ENCODE results near the gene MORF4L1.
"Not testable (repeated sequence)": the region's sequence is repeated elsewhere in the genome, so short reads cannot be mapped to it uniquely, and the experiment has no call there.

MORF4L1 gene

DNA sequence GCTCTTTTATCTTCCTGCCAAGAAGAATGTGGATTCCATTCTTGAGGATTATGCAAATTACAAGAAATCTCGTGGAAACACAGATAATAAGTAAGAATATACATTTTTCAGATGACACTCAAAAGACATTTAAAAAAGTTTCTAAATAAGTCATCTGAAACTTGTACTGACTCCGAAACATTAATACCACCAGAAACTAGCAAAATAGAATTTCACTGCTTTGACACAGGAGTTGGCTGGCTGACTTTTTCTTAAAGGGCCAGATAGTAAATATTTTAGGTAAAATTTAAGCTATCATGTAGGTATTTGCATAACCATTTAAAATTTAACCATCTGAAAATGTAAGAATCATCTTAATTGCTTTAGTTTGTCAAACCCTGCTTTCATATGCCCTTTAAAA, 20.8 kb downstream of the MORF4L1 start:
- no peak for DNase-seq
- intact Hi-C loops (cut with DNase I): no loop called here

DNA sequence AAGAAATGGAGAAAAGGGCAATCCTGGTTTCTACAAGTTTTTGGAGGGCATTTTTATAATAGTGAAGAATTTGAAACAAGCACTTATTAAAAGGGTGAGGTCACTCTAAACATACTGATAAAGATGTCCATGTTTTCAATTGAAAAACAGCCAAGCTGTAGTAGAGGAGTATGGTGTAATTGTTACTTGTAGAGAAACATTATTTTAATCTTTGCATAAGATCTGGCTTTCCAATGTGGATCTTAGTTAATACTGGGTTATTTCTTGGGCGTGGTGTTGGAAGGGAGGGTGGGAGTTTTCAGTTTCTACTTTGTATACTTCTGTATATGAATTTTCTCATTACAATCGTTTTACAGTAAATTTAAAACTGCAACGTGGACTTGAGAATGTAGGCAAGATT, 22.8 kb downstream of the MORF4L1 start:
- no peak for DNase-seq
- intact Hi-C loops (cut with DNase I): no loop called here

DNA sequence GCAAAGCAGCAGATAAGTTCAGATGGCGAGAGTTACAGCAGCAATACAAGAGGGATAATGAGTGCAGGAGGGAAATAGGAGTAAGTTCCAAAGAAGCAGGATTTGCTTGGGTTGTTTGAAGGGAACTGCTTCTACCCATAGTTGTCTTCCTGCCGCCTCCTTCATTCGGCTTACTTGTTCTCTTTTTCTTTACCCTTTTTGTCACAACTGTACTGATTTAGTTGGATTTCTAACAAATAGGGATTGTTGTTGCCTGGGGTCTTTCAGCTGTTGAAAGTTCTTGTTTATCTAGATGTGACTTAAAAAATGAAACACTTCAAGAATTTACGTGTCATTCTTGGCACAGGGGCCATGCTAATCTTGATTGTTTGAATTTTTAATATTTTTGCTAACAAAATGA, 25.9 kb downstream of the MORF4L1 start:
- intact Hi-C loops (cut with DNase I): no loop called here
- no peak for DNase-seq

DNA sequence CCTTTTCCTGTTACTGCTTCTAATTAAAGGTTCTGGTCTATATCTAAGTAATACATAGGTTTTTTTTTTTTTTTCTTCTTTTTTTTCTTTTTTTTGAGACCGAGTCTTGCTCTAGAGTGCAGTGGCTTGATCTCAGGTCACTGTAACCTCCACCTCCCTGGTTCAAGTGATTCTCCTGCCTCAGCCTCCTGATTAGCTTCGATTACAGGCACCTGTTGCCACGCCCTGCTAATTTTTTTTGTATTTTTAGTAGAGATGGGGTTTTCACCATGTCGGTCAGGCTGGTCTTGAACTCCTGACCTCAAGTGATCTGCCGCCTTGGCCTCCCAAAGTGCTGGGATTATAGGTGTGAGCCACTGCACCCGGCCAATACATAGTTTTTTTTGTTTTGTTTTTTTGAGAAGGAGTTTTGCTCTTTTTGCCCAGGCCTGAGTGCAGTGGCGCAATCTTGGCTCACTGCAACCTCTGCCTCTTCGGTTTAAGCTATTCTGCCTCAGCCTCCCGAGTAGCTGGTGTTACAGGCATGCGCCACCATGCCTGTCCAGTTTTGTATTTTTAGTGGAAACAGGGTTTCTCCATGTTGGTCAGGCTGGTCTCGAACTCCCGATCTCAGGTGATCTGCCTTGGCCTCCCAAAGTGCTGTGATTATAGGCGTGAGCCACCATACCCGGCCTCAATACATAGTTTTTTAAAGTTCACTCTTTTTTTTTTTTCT, 28.3 kb downstream of the MORF4L1 start:
- intact Hi-C loops (cut with DNase I): loop anchor here (10.0 kb wide), 1 partner anchor 74 kb away; no protein-coding TSS in a partner anchor
- not testable (repeated sequence) for DNase-seq

DNA sequence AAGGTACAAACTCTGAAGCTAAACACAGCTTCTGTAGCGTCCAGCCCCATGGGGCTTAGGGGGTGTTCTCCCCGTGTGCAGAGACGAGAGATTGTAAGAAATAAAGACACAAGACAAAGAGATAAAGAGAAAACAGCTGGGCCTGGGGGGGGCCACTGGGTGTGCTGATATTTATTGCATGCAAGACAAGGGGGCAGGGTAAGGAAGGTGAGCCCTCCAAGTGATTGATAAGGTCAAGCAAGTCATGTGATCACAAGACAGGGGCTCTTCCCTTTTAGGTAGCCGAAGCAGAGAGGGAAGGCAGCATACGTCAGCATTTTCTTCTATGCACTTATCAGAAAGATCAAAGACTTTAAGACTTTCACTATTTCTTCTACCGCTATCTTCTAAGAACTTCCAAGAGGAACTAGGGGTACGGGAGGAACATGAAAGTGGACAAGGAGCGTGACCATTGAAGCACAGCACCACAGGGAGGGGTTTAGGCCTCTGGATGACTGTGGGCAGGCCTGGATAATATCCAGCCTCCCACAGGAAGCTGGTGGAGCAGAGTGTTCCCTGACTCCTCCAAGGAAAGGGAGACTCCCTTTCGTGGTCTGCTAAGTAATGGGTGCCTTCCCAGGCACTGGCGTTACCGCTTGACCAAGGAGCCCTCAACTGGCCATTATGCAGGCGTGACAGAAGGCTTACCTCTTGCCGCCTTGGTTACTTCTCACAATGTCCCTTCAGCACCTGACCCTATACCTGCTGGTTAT, 29.8 kb downstream of the MORF4L1 start:
- not testable (repeated sequence) for DNase-seq
- intact Hi-C loops (cut with DNase I): loop anchor here (10.0 kb wide), 1 partner anchor 72 kb away; no protein-coding TSS in a partner anchor

DNA sequence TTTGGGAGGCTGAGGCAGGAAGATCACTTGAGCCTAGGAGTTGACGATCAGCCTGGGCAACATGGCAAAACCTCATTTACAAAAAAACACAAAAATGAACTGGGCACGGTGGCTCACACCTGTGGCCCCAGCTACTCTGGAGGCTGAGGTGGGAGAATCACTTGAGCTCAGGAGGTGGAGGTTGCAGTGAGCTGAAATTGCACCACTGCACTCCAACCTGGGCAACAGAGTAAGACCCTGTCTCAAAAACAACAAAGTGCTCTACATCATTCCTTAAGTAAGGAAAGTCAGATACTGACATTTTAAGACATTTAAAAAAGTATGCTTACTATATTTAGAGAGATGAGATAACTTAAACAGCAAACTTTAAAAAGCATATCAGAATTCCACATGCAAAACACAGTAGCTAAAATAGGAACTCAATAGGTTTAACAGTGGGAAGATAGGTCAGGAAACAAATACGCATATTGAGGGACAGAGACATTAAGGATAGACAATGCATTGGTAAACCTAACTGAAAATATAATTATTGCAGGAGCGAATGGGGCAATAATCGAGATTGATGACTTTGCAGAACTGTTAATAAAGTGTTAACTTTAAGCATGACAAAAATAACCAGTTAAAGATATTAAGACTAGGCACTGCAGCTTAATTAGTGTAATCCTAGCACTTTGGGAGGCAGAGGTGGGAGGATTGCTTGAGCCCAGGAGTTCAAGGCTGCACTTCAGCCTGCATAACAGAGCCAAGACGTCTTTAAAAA, 32.1 kb downstream of the MORF4L1 start:
- DNase-seq: no peak
- intact Hi-C loops (cut with DNase I): loop anchor here (10.0 kb wide), 1 partner anchor 70 kb away; no protein-coding TSS in a partner anchor

DNA sequence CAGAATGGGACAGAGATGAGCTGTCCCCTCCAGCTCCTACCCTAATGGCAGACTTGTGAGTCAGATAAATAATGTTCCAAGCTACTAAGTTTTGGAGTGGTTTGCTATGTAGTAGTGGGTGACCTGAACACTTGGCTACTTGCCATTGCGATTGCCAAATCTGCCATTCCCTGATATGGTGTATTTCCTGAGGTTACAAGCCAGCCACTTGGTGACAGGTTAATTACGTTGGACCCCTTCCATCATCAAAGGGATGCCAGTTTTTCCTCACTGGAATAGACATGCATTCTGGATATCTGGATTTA, 33.6 kb downstream of the MORF4L1 start:
- DNase-seq: no peak
- intact Hi-C loops (cut with DNase I): loop anchor here (10.0 kb wide), 1 partner anchor 69 kb away; no protein-coding TSS in a partner anchor

DNA sequence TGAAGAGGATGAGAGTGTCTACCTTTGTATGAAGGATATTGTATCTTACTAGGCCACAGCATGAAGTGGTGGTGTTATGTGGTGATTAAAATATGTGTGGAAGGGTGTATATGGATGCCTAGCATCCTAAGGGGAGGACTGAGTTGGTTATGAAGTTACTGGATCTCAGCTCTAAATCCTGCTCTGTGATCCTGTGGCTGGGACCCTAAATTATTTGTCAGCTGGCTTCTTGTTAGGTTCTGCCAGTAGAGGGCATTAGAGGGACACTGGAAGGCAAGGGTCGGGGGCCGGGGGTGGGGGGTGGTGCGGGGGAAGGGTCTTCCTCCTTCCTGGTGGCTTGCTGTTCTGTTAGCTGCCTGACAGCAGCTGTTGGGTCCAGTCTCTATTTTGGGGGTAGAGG, 34.9 kb downstream of the MORF4L1 start:
- intact Hi-C loops (cut with DNase I): loop anchor here (10.0 kb wide), 1 partner anchor 67 kb away; no protein-coding TSS in a partner anchor
- DNase-seq: no peak

DNA sequence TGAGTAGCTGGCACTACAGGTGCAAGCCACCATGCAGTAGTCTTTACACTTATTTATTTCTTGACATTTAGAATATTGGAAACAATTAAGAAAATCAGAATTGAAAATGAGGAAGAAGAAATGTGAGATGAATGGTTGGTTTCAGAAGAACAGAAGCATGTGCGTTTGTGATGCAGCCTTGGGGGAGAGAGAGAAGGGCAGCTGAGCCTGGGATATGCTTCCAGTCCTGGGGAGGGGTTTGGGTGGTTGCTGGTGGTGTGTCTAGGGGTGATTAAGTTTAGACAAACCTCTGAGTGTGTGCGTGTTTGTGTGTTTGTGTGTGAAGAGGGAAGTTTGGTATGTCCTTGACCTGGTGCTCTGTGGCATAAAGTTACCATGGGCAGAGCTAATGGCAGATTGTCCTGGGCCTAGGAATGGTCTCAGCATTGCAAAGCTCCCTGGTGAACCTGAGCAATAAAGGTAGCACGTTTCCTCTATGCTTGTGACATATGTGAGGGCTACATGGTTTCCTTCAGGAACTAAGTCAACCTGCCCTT, 36.5 kb downstream of the MORF4L1 start:
- intact Hi-C loops (cut with DNase I): loop anchor here (10.0 kb wide), 1 partner anchor 66 kb away; no protein-coding TSS in a partner anchor

DNA sequence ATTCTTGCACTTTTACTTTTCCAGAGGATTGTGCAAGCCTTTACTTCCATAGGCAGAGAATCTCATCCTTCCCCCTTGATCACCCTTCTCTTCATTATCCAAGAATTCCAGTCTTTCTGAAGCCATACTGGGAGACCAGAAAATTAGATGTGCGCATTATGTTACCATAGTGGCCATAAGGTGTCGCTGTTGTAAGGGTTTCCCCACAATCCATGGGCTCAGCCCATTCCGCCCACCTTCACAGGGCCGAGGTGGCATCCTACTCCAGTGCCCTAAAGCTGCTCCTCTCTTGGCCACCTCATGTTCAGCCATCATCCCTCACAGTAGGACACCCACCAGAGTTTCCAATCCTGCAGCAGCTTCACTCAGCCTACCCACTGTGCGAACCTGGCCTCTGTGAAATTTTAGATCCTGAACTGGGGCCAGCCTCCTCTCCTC, 37.1 kb downstream of the MORF4L1 start:
- intact Hi-C loops (cut with DNase I): loop anchor here (10.0 kb wide), 2 partner anchors 65 to 275 kb away; no protein-coding TSS in a partner anchor
- no peak for DNase-seq

More for the DNA sequence above, 36.5 kb downstream of the MORF4L1 start:
- DNase-seq: no peak

DNA sequence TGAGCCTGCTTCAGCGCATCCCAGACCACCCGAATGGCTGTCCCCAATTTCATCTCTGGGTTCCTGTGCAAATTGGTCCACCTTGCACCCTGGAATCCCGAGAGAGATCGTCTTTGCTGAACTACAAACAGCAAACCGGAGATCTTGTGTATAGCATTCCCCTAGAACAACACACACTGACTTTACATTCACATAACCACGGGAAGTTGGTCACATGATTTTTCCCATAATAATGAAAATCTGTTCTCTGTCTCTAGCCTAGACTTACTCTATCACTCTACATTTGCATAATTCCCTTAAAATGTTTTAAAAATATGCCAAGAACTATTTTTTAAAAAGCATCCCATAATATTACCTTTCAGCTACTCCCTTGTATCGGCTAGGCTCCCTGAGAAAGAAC, 37.6 kb downstream of the MORF4L1 start:
- no peak for DNase-seq
- intact Hi-C loops (cut with DNase I): loop anchor here (10.0 kb wide), 1 partner anchor 275 kb away; no protein-coding TSS in a partner anchor

DNA sequence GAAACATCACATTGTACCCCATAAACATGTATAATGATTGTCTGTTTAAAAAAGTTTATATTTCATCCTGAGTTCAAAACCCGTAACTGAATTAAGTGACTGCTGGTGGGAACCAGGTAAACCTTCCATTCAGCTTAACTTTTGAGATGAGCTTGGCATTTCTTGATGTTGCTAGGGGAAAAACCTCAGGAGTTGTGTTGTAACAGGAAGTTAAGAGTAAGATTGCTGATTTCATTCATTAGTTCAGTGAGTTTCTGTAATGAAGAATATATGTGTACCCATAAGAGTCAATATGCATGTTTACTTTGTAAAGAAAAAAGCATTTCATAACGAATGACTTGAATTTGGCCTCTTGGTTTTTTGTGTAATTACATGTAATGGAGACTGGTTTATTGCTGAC, 39.6 kb downstream of the MORF4L1 start:
- DNase-seq: no peak
- intact Hi-C loops (cut with DNase I): loop anchor here (10.0 kb wide), 1 partner anchor 272 kb away; no protein-coding TSS in a partner anchor

DNA sequence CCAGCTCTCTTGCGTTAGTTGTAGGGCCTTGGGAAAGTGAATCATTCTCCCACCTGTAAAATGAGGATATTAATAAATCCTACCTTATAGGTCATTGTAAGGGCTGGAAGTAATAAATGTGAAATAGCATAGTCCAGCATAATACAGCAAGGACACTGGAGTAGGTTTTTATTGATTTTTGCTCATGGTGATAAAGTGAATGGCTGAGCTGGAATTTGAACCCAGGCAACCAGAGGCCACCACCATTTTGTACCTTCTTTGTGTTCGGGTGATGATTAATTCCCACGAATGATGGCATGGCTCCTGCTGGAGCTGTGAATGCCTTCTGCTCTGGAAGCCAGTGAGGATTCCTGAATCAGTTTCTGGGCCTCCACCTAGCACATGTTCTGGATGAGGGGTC, 40.3 kb downstream of the MORF4L1 start:
- DNase-seq: no peak
- intact Hi-C loops (cut with DNase I): loop anchor here (10.0 kb wide), 1 partner anchor 272 kb away; no protein-coding TSS in a partner anchor

DNA sequence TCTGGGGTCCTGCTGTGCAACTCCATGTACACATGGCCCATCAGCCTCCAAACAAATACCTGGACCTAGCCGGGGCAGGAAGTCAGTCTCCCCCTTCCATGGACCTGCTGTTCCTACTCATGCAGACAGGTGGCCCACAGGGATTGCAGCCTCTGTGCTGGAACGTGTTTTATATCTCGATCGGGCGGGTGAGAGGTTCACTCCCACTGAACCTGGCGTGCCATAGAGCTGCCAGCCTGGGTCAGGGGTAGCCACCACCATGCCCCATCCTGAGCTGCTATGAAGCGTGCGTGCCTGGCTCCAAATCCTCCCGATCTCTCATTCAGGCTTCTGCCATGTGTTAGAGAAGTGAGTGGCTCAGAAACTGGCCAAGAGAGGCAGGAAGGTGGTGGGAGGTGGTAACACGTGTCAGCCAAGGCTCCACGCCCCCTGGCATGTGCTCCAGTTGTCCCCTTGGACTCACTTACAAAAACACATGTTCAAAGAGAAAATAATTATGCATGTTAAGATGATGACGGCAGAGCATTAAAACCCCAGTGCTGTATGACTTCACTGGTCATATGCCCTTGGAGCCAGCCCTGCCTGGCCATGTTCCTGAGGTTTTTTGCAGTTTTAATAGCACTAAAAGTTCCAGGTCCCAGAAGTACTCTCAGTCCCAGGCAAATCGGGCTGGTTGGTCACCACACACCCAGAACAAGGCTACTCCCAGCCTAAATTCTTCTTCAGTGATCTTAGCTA, 41.5 kb downstream of the MORF4L1 start:
- intact Hi-C loops (cut with DNase I): loop anchor here (10.0 kb wide), 1 partner anchor 271 kb away; no protein-coding TSS in a partner anchor
- DNase-seq: peak in 1 of 10 donors; percentile 81

DNA sequence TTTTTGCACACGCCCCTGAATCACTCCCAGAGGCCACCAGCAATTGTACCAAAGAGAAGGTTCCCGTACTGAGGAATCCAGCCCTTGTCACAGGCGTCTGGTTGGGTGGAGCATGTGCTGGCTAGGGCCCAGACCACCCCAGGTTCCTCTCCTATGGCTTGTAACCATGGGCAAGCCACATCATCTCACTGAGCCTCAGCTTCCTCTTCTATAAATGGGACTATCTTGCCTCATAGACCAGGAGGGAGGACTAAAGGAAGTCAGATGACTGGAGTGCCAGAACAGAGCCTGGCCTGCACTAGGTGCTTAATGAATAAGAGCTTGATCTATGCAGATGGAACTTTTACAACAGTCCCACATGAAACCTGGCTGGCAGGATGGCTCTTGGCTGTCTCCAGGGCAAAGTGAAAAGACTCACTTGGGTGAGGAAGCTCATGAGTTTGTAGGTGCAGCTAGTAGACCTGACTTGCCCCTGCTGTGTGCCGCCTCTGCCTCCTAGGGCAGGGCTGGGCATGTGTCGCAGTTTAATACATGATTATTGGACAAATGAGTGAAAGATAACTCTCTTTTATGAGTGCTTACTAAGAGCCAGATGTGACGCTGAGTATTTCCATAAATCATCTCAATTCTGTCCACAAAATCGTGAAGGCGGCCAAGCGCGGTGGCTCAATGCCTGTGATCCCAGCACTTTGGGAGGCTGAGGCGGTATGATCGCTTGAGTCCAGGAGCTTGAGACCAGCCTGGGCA, 42.8 kb downstream of the MORF4L1 start:
- intact Hi-C loops (cut with DNase I): loop anchor here (10.0 kb wide), 1 partner anchor 269 kb away; no protein-coding TSS in a partner anchor

DNA sequence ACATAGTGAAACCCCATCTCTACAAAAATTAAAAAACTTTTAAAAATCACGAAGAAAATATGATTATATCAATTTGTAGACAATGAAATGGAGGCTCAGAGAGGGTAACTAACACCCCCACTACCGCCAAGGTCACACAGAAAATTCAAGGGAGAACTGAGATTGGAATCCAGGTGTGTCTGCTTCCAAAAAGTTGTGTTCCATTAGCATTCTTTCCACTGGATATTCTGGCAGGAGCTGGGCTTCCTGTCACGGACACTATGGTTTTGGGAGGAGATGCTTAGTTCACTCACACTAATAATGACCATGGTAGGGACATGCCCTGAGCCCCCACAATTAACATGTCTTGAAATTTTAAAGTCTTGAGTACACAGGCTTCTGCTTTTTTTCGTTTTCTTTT, 43.4 kb downstream of the MORF4L1 start:
- DNase-seq: no peak
- intact Hi-C loops (cut with DNase I): loop anchor here (10.0 kb wide), 1 partner anchor 269 kb away; no protein-coding TSS in a partner anchor

More for the DNA sequence above, 42.8 kb downstream of the MORF4L1 start:
- DNase-seq: peak in 2 of 10 donors; percentile 51 to 76

DNA sequence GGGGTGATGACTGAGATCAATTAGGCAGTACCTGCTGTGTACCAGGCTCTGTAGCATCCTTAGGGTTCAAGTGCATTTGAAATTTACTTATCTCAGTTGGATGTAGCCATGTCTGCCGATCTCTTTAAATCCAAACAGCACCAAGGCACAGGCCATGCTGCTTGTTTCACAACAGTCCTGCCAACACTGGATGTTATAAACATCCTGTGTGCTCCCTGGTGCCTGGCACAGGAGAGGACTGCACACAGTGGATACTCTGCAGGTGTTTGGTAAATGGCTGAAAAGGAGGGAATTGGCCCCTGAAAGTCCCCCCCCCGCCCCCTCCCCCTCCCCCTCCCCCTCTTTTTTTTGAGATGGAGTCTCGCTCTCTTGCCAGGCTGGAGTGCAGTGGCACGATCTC, 45.2 kb downstream of the MORF4L1 start:
- intact Hi-C loops (cut with DNase I): loop anchor here (10.0 kb wide), 1 partner anchor 267 kb away; no protein-coding TSS in a partner anchor
- DNase-seq: no peak

DNA sequence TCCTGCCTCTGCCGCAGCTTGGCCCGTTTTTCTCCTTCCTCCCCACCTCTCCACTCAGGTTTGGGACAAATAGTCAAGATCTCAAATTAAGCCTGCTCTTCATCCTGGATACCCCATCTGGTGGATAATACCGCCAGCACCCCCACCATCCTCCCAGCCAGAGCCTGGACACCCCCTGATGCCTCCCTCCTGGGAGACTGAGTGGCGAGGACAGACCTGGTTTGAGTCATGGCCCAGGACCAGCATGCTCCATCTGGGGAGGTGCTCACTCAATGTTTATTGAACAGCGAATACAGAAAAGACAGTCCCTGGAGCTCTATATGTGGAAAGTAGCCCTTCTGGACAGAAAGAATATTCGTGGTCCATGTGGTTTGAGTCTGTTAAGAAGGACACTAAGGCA, 48.8 kb downstream of the MORF4L1 start:
- intact Hi-C loops (cut with DNase I): loop anchor here (10.0 kb wide), 1 partner anchor 943 kb away; no protein-coding TSS in a partner anchor

More for the DNA sequence above, 48.8 kb downstream of the MORF4L1 start:
- peak in 1 of 10 donors; percentile 34 for DNase-seq

All from posterior cingulate gyrus (tissue), 11 donors.